Measurements from ENCODE around the gene SHOX.
"Not testable (repeated sequence)": the region's sequence is repeated elsewhere in the genome, so short reads cannot be mapped to it uniquely, and the experiment has no call there.

The SHOX gene

DNA sequence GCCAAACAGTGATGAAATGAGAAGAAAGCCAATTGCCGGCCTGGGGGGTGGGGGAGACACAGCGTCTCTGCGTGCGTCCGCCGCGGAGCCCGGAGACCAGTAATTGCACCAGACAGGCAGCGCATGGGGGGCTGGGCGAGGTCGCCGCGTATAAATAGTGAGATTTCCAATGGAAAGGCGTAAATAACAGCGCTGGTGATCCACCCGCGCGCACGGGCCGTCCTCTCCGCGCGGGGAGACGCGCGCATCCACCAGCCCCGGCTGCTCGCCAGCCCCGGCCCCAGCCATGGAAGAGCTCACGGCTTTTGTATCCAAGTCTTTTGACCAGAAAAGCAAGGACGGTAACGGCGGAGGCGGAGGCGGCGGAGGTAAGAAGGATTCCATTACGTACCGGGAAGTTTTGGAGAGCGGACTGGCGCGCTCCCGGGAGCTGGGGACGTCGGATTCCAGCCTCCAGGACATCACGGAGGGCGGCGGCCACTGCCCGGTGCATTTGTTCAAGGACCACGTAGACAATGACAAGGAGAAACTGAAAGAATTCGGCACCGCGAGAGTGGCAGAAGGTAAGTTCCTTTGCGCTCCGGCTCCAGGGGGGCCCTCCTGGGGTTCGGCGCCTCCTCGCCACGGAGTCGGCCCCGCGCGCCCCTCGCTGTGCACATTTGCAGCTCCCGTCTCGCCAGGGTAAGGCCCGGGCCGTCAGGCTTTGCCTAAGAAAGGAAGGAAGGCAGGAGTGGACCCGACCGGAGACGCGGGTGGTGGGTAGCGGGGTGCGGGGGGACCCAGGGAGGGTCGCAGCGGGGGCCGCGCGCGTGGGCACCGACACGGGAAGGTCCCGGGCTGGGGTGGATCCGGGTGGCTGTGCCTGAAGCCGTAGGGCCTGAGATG, at the start of gene SHOX:
SHOX (plus strand) TSS at position 180 of the 885 bp plus-strand sequence; CDS start at position 287, 107 bp downstream.
- no peak for DNase-seq

DNA sequence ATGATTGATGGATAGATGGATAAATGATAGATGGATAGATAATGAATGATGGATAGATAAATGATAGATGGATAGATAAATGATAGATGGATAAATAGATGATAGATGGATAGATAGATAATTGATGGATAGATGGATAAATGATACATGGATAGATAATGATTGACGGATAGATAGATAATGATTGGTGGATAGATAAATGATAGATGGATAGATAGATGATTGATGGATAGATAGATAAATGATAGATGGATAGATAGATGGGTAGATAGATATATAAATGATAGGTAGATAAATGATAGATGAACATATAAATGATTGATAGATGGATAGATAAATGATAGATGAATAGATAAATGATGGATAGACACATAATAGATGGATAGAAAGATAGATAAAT, 49.5 kb upstream of the SHOX start:
- no peak for DNase-seq

DNA sequence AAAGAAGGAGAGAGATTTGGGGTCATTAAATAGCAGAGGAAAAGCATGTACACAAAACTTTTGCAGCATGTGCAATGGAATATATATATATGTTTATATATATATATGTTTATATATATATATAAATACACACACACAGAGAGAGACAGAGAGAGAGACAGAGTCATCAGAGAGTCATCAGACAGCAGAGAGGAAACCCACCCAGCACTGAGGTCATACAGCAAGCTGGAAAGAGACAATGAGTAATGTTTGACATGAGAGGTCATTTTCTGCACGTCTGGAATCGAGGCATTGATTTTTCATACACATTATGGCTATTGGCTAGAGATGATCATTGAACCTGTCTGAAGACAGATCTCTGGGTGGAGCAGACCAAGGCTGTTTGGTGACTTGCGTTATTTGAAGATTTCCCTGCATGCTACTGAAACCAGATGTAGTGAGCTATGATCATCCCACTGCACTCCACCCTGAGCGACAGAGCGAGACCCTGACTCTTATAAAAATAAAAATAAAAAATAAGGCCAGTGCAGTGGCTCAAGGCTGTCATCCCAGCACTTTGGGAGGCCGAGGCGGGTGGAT, 48.8 kb upstream of the SHOX start:
- no peak for DNase-seq

DNA sequence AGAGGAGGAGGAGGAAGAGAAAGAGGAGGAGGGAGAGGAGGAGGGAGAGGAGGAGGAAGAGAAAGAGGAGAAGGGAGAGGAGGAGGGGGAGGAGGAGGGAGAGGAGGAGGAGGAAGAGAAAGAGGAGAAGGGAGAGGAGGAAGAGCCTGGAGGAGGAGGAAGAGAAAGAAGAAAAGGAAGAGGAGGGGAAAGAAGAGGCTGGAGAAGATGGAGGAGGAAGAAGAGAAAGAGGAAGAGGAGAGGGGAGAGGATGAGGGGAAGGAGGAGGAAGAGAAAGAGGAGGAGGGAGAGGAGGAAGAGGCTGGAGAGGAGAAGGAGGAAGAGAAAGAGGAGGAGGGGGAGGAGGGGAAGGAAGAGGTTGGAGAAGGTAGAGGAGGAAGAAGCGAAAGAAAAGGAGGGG, 46.0 kb upstream of the SHOX start:
- no peak for DNase-seq

GRCh38 chrX:585115-585808, 45.3 kb upstream of the SHOX start:
- DNase-seq, result no peak

DNA sequence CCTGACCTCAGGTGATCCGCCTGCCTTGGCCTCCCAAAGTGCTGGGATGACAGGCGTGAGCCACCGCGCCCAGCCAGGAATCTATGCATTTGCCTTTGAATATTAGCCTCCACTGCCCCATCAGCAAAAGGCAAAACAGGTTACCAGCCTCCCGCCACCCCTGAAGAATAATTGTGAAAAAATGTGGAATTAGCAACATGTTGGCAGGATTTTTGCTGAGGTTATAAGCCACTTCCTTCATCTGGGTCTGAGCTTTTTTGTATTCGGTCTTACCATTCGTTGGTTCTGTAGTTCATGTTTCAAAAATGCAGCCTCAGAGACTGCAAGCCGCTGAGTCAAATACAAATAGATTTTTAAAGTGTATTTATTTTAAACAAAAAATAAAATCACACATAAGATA, 44.2 kb upstream of the SHOX start:
- no peak for DNase-seq

- DNase-seq, result not testable (repeated sequence)
Measured at GRCh38 chrX:589261-589660, 41.3 kb upstream of the SHOX start.

DNA sequence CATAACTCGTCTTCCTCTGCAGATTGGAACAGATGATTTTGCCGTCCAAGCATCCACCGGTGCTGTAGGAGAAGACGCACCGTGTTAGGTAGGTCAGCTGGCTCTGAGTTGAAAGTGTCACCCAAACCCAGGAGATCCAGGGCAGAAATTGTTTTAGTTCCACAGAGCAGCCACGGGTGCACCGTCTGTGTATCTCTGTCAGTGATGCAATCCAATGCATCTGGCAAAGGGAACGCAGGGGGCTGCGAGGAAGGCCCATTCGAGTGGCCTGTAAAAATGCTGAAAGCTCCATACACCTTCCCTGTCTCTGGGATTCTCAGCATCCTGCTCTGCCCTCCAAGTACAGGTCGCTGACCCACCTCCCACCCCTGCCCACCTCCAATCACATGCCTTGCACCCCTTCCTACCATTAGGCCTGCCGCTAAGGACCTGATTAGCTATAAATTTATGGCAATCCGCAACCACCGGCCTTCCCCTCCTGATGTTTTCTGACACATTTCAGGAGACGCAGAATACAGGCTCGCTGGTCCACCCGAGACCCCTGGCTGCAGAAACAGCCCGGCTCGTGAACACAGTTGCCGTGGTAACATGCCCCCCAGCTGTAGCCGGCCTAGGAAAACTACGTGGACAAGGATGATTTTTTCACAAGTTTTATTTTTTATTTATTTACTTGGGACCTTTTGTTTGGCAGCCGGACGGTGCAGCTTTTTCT, 39.7 kb upstream of the SHOX start:
- no peak for DNase-seq

DNA sequence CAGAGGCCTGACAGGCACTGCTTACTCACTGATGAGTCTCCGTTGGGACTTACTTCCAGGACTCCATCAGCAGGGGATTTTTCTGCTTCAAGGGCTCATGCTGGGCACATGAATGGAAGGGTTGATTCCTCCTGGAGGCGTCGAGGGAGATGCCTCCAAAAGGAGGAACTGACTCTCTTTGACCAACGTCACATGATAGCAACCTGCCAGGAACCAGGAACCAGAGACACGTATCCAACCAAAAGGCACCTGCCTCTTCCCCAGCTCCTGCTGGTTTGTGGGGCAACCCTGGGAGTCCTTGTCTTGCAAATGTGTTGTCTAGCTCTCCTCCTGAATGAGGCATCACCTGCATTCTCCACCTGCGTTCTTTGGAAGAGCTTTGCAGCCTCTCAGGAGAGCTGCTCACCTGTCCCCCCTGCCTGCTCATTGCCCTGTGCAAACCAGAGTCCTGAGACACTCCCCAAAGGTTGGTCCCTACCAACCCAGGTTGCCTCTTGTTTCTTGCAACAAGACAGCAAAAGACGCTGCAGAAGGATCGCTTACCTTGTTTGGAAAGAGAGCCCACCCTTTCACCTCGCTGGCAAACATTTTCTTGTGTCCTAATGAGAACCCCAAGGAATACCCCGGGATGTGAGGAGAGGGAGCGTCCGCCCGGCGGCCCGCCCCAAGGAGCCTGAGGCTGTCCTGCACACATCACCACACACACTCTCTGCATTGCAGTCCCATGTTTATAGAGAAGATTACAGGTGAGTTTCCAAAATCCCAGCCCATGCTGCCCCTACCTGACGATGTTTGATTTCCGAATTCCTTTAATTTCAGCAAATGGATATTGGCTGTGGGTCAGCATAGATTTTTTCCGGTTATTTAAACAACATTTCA, 30.5 kb upstream of the SHOX start:
- DNase-seq, result no peak

DNA sequence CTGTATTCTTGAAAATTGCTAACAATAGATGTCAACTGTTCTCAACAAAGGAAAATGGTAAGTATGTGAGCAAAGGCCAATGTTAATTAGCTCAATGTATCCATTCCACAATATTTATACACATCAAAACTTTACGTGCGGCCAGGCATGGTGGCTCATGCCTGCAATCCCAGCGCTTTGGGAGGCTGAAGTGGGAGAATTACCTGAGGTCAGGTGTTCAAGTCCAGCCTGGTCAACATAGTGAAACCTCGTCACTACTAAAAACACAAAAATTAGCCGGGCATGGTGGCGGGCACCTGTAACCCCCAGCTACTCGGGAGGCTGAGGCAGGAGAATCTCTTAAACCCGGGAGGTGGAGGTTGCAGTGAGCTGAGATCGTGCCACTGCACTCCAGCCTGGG, 27.6 kb upstream of the SHOX start:
- DNase-seq, result not testable (repeated sequence)

DNA sequence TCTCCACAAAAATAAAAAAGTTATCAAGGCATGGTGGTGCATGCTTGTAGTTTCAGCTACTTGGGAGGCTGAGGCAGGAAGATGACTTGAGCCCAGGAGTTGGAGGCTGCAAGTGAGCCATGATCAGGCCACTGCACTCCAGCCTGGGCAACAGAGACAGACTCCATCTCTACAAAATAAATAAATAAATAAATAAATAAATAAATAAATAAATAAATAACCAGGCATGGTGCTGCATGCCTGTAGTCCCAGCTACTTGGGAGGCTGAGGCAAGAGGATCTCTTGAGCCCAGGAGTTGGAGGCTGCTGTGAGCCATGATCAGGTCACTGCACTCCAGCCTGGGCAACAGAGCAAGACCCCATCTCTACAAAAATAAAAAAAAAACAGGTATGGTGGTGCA, 26.0 kb upstream of the SHOX start:
- not testable (repeated sequence) for DNase-seq

- not testable (repeated sequence) for DNase-seq
Measured at GRCh38 chrX:608088-608487, 22.5 kb upstream of the SHOX start.

DNA sequence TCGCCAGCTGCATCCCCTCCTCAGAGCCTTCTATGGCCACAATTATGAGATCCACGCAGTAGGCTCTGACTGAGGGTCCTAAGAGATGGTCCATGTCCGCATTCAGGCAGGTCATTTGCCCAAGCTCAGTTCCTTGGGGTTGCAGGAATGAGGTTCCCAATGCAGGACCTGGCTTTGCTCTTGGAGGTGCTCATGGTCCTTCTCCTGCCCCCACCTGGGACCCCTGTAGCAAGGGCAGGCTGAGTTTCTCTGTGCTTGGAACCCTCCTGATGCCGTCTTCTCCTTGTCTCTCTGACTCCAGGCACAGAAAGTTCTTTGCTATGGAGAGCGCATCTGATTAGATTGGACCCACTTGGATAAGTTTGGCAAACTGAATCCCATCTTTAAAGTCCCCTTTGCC, 16.5 kb upstream of the SHOX start:
- DNase-seq, result peak in 1 of 2 donors; percentile 0

DNA sequence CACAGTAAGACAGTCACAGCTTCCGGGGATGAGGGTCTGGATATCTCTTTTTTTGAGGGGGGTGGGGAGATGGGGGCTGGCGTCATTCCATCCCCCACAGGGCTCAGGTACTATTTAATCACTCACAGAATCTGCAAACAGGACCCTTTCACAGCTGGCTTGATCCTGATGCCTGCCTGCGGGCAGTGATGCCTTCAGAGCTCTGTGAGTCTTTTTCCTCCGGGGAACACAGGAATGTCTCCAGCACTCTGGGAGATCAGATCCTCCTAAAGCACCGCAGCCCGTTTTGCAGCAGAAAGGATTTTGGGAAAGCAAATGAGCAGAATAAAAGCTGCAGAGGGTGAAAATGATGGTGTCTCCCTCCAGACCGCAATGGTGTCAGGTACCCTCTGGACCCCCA, 13.2 kb upstream of the SHOX start:
- DNase-seq, result peak in 1 of 2 donors; percentile 2

GRCh38 chrX:617891-618290, 12.7 kb upstream of the SHOX start:
- peak in 1 of 2 donors; percentile 9 for DNase-seq

GRCh38 chrX:618304-618703, 12.3 kb upstream of the SHOX start:
- not testable (repeated sequence) for DNase-seq

GRCh38 chrX:618761-619450, 11.7 kb upstream of the SHOX start:
- DNase-seq, result peak in 1 of 2 donors; percentile 4

DNA sequence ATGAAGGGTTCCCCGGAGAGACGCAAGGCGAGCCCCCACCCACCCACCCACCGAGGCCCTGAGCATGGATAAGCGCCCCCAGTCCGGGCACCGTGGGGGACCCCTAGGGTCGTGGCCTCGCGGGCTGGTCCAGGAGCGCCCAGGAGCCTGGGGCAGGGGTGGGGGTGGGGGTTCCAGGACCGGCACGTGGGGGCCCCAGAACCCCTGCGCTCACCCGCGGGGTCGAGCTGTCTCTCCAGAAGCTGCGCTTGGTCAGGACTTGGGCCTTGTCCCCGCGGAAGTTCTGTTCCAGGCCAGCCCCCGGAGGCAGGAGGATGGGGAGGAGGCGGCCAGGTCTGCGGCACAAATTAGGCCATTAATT, 11.2 kb upstream of the SHOX start:
- peak in 1 of 2 donors; percentile 4 for DNase-seq

DNA sequence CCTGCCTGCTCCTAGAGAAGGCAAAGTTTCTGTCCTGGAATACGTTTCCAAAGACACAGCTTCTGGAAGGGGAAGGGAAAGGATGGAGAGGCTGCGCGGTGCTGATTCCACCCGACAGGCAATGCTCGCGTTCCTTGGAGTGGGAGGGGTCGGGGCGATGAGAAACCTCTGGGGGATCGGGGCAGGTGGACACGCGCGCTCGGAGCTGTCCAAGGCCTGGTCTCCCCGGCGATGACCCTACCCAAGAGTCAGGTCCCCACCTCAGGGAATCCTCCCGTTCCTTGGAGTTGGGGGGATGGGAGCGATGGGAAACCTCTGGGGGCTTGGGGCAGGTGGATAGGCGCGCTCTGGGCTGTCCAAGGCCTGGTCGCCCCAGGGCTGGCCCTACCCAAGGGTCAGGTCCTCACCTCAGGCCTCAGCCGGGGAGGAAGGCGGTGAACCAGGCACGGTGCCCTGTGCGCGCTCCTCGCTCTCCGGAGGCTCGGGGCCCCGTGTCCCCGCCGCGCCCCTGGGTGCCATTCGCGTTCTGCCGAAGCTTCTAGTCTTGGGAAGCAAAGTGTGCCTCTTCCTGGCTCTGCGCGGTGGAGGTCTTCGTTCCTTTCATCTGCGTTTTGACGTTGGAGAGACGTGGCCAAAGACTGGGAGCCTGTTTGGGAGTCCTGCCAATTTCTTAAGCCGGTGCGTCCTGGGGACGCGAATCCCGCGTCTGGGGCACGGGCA, 10.6 kb upstream of the SHOX start:
- DNase-seq, result peak in 1 of 2 donors; percentile 10

- no peak for DNase-seq
Measured at GRCh38 chrX:621705-622503, 8.7 kb upstream of the SHOX start.

Measured in stimulated activated CD4-positive, alpha-beta T cell treated with anti-CD3 and anti-CD28 coated beads, Interleukin-2, amount 100 ng/mL, for 24 hours (primary cell).